Neural crest cell (in vitro differentiated cells): ENCODE data around the gene COL11A2. TPM values are rescaled to one million over a fixed set of nuclear protein-coding genes. Genes with fewer than 3 reads are reported as not detected.

Experiments used
- DNase-seq: peaks from one replicate; pipeline ENCODE4 v3.0.0; 2021; ENCODE audit warnings: low read depth, mixed read lengths, low spot score
- H3K27ac Mint-ChIP-seq: one replicate; pipeline ENCODE4 v1.8.0; 2021; ENCODE audit warnings: mild to moderate bottlenecking, mixed read lengths; ENCODE audit not compliant: unreplicated experiment
- H3K27me3 Mint-ChIP-seq: 2 replicates; pipeline ENCODE4 v1.8.0; 2021; ENCODE audit warnings: low read depth, mild to moderate bottlenecking, mixed read lengths
- H3K36me3 Mint-ChIP-seq: 2 replicates; pipeline ENCODE4 v1.8.0; 2021; ENCODE audit warnings: low read depth, mild to moderate bottlenecking, mixed read lengths
- H3K4me1 Mint-ChIP-seq: 2 replicates; pipeline ENCODE4 v1.8.0; 2021; ENCODE audit warnings: mixed read lengths
- H3K4me3 Mint-ChIP-seq: one replicate; pipeline ENCODE4 v1.8.0; 2021; ENCODE audit warnings: mild to moderate bottlenecking, mixed read lengths
- H3K9me3 Mint-ChIP-seq: 2 replicates; pipeline ENCODE4 v1.8.0; 2021; ENCODE audit warnings: mixed read lengths
- long read RNA-seq: library from polyadenylated mRNA; unstranded; transcript quantifications from one replicate; pipeline ENCODE4 v2.0.0, GENCODE V29; 2020
- total RNA-seq: library from RNA; stranded (reverse); gene quantifications from 2 replicates; pipeline ENCODE4 v1.2.1, GENCODE V29; 2021
- TF ChIP-seq, protein P1 (sequence below): fragments of 200-600 bp; sonication (generic); conservative IDR thresholded peaks from 2 replicates; pipeline ENCODE4 v1.5.0; 2021; ENCODE audit warnings: antibody characterized with exemption, mild to moderate bottlenecking

The COL11A2 gene
- total RNA-seq = 4.2 and 5.9 TPM in 2 replicates
- long read RNA-seq = 0 reads

DNA sequence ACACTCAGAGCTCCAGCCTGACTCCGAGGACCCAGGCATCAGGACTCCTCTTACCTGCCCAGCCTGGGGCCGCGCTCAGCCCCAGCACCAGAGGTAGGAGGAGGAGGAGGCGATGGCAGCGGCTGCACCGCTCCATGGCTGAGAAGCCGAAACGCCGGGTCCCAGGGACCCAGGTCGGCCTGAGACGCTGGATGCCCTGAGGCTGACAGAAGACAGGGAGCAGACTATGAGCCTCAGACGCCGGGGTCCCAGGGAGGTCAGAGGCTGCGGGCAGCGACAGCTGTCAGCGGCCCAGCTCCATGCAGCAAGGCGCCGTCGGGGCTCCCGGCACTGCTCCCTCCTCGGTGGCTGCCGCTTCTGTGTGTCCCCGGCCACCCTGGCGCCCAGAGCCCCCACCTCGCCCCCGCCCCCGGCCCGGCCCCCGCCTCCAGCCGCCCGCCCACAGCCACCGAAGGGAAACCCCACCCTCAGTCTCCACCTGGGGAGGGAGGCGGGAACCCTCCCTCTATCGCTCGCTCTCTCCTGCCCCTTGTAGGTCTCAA lies at the start of gene COL11A2:
Gene COL11A2, minus strand, starts transcription at position 363 of the 542 bp plus-strand sequence. Its CDS starts 227 bp downstream, at position 136.
- Mint-ChIP-seq H3K4me1 (peaks cover 55% of the 10 kb centered on the region), H3K36me3 (peaks cover 15% of the 10 kb centered on the region), H3K4me3 (peak within 1 kb of the TSS; percentile 84), H3K27me3 (peaks cover 48% of the 10 kb centered on the region), H3K9me3 (no peaks in the 10 kb centered on the region), H3K27ac (no peak within 1 kb of the TSS)
- DNase-seq = peak; percentile 36
- TF ChIP-seq, protein P1, sequence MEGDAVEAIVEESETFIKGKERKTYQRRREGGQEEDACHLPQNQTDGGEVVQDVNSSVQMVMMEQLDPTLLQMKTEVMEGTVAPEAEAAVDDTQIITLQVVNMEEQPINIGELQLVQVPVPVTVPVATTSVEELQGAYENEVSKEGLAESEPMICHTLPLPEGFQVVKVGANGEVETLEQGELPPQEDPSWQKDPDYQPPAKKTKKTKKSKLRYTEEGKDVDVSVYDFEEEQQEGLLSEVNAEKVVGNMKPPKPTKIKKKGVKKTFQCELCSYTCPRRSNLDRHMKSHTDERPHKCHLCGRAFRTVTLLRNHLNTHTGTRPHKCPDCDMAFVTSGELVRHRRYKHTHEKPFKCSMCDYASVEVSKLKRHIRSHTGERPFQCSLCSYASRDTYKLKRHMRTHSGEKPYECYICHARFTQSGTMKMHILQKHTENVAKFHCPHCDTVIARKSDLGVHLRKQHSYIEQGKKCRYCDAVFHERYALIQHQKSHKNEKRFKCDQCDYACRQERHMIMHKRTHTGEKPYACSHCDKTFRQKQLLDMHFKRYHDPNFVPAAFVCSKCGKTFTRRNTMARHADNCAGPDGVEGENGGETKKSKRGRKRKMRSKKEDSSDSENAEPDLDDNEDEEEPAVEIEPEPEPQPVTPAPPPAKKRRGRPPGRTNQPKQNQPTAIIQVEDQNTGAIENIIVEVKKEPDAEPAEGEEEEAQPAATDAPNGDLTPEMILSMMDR = no peak

DNA sequence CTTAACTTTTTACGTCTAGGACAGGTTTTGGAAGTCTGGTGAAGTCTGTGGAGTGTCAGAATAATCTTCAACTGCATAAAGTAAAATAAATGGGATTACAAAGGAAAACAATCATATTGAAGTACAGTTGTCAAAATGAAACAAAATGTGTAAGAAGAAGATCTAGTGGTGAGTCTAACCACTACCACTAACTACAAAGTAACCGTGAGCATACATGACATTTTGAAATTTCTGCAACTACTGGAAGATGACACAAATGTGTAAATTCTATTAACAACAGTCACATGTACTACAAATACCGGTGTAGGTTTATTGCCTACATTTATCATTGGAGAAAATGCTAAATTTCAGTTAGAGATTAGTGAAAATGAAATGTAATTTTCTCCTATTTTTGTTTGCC lies 49.7 kb upstream of the COL11A2 start:
- no peak for DNase-seq
- no peaks in the 10 kb centered on the region for H3K4me1 Mint-ChIP-seq
- H3K27me3 Mint-ChIP-seq = peaks cover 54% of the 10 kb centered on the region
- H3K36me3 Mint-ChIP-seq = no peaks in the 10 kb centered on the region
- no peak overlapping the region for H3K4me3 Mint-ChIP-seq
- H3K9me3 Mint-ChIP-seq = no peaks in the 10 kb centered on the region
- no peak overlapping the region for H3K27ac Mint-ChIP-seq
- TF ChIP-seq, protein P1 = no peak

DNA sequence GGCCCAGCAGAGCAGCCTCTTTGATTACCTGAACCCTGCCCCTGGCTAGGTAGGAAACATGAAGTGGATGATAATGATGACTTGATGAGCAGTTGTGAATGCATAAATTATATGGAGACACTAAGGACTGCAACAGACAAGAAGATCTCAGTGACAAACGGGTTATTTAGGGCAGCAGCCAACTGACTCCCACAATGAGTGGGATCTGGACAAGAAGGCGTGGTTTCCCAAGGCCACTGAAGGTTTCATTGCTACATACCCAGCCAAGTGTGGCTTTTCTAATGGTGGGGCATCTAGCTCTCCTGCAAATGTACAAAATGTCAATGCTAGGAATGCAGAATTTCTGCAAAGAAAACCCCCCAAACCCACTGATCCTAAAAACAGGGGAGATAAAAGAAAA lies 45.5 kb upstream of the COL11A2 start:
- peaks cover 65% of the 10 kb centered on the region for H3K27me3 Mint-ChIP-seq
- H3K36me3 Mint-ChIP-seq = no peaks in the 10 kb centered on the region
- no peak for DNase-seq
- peaks cover 8% of the 10 kb centered on the region for H3K4me1 Mint-ChIP-seq
- H3K9me3 Mint-ChIP-seq = no peaks in the 10 kb centered on the region
- TF ChIP-seq, protein P1 = no peak
- no peak overlapping the region for H3K4me3 Mint-ChIP-seq
- H3K27ac Mint-ChIP-seq = no peak overlapping the region

- Mint-ChIP-seq H3K36me3 (no peaks in the 10 kb centered on the region), H3K4me3 (no peak overlapping the region), H3K4me1 (peaks cover 8% of the 10 kb centered on the region), H3K27me3 (peaks cover 63% of the 10 kb centered on the region), H3K9me3 (no peaks in the 10 kb centered on the region), H3K27ac (no peak overlapping the region)
- no peak for DNase-seq
- TF ChIP-seq, protein P1 = no peak
Measured at GRCh38 chr6:33236852-33237251, 44.6 kb upstream of the COL11A2 start.

- no peak overlapping the region for H3K27ac Mint-ChIP-seq
- H3K27me3 Mint-ChIP-seq = peaks cover 62% of the 10 kb centered on the region
- H3K4me1 Mint-ChIP-seq = peaks cover 8% of the 10 kb centered on the region
- H3K9me3 Mint-ChIP-seq = no peaks in the 10 kb centered on the region
- no peak overlapping the region for H3K4me3 Mint-ChIP-seq
- TF ChIP-seq, protein P1 = no peak
- no peak for DNase-seq
- H3K36me3 Mint-ChIP-seq = no peaks in the 10 kb centered on the region
Measured at GRCh38 chr6:33236328-33236727, 44.1 kb upstream of the COL11A2 start.
